K562 treated with DMSO at 1 percent for 24 hours (cell line): ENCODE results near the gene HIF1AN. TPM values are rescaled to one million over a fixed set of nuclear protein-coding genes. Genes with fewer than 3 reads are reported as not detected.

Source experiments
- total RNA-seq: library from RNA; unstranded; fragments of 300-600 nt; gene quantifications from 2 replicates; pipeline ENCODE4 v1.2.3, GENCODE V29; 2022; ENCODE audit warnings: low read depth; ENCODE audit not compliant: insufficient read depth

Gene HIF1AN
- 4.6 and 6.2 TPM in 2 replicates for total RNA-seq

DNA sequence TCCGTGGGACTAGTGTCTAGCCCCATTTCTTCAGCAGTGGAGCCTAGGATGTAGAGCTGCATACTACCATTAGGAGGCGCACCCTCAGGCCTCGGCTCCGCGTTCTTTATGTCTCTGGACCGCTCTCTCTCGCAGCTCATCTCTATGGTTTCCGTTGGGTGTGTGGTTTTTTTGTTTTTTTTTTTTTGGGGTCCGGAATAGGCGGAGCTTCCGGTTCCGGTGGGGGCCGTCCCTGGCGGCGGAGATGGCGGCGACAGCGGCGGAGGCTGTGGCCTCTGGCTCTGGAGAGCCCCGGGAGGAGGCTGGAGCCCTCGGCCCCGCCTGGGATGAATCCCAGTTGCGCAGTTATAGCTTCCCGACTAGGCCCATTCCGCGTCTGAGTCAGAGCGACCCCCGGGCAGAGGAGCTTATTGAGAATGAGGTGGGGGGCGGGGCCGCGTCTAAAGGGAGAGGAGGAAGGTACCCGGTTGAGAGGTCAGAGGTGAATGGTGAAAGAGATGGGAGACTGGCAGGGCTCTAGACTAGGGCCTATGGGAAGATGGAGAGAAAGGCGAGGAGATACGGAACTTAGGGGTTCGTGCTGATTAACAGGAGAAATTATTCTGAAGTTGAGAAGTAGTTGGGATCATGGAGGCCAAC is at the start of gene HIF1AN:
Gene HIF1AN, plus strand, starts transcription at position 229 of the 639 bp plus-strand sequence. Its CDS starts 16 bp downstream, at position 245.

DNA sequence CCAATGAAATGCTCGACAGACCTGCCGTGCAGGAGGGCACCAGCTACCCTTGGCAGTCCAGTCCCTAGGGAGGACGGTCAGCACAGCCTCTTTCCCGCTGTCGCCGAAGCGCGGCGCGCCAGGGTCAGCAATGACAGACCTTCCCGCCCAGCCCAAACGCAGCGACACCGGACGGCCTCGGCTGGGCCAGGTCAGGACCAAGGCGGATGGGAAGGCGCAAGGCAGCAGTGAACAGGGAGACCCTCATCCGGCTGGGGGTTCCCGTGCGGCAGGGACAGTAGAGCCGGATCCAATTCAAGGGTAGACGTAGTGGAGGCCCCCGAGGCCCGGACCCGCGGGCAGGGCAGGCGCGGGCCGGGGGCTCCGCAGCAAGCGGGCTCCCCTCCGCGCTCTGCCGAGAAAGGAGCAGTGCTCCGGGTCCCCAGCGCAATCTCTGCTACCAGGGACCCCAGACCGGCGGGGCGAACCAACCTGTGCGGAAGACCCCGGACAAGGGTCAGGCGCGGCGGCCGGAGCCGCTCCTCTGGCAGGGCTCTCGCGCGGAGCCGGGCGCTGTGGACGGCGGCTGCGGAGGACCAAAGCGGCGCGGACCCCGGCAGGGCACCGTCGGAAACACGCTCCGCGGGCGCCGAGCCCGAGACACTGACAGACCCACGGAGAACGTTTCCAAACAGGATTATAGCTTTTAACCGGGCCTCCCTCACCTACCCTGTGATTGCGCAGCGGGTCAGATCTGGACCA is 16.3 kb upstream of the HIF1AN start, which contains the start of gene SEC31B:
Gene SEC31B, minus strand, starts transcription at position 551 of the 741 bp plus-strand sequence. CDS start 2,909 bp downstream, outside the sequence.

DNA sequence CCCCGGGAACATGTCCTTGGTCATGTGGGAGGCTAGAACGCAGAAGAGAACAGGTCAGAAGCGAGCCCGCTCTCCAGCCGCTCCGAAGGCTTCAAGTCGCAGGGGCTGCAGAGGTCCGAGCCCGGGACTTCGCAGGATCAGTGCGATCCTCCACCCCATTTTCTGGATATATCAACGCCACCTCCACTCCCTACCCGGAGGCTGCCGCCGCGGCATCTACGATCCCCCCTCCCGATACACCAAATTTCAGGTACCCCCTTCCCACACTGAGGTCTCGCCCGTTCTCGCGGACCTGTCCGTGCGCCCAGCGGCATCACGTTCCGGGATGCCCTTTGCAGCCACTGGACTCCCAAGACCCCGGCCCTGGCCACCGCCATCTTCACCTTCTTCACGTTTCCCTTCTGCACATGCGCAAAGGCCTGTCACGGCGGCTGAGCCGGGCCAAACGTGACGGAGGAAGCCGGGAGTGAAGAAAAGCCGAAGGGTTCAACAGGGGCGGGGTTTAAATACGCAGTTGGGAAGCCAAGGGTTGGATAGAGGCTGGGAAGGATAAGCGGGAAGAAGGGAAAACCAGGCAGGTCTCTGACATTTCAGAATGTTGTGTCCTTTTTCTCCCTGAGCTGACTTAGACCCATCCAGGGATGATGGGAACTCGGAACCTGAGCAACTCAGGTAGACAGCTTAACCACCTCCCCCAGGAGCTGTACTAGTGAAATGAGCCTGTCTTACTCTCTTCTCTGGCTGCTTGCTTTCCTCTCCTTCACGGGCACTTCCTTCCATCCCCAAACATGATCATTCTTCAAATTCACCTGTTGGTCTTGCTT is 6.1 kb upstream of the HIF1AN start, which contains the start of gene NDUFB8:
Gene NDUFB8, minus strand, starts transcription at position 397 of the 824 bp plus-strand sequence. Its CDS starts 20 bp downstream, at position 377.

Other genes starting within 250 kb of the HIF1AN start
- 19.6 and 30.1 TPM in 2 replicates for gene BLOC1S2, start 249.3 kb upstream of the HIF1AN start, total RNA-seq
- not detected in 2 replicates for gene PKD2L1, start 205.7 kb upstream of the HIF1AN start, total RNA-seq
- gene SCD, start 188.7 kb upstream of the HIF1AN start, total RNA-seq: 131 and 136 TPM in 2 replicates
- not detected in 2 replicates for gene WNT8B, start 72.9 kb upstream of the HIF1AN start, total RNA-seq
- 1.1 and 4.2 TPM in 2 replicates for gene SEC31B, start 16.1 kb upstream of the HIF1AN start, total RNA-seq
- 195 and 211 TPM in 2 replicates for gene NDUFB8, start 6.1 kb upstream of the HIF1AN start, total RNA-seq
- not detected in 2 replicates for gene PAX2, start 209.6 kb downstream of the HIF1AN start, total RNA-seq